HG03354 (cell line): ENCODE measurements around the gene COL24A1.
"Not testable (repeated sequence)": the region's sequence is repeated elsewhere in the genome, so short reads cannot be mapped to it uniquely, and the experiment has no call there.

Source experiments
- ATAC-seq: cut with Tn5 transposase; IDR thresholded peaks from one replicate; pipeline ENCODE4 v1.9.1; 2021; ENCODE audit warnings: mild to moderate bottlenecking; ENCODE audit not compliant: unreplicated experiment, poor library complexity, severe bottlenecking

The COL24A1 gene

GRCh38 chr1:85718678-85719340 lies 437.8 kb downstream of the COL24A1 start:
- no peak for ATAC-seq

GRCh38 chr1:85714418-85715114 lies 442.0 kb downstream of the COL24A1 start:
- ATAC-seq: not testable (repeated sequence)

GRCh38 chr1:85708829-85709227 lies 447.7 kb downstream of the COL24A1 start:
- ATAC-seq: no peak

- ATAC-seq: peak; percentile 91
These were observed 448.4 kb downstream of the COL24A1 start, which contains the start of gene ZNHIT6 for GRCh38 chr1:85707990-85708828. ZNHIT6 (minus strand) TSS chr1:85708433; CDS start chr1:85708284, 149 bp downstream.

GRCh38 chr1:85707267-85707989 lies 449.1 kb downstream of the COL24A1 start:
- ATAC-seq: peak; percentile 44

- ATAC-seq: no peak
These were observed 450.6 kb downstream of the COL24A1 start for GRCh38 chr1:85705940-85706339.

- no peak for ATAC-seq
These were observed 456.1 kb downstream of the COL24A1 start for GRCh38 chr1:85700422-85700821.

GRCh38 chr1:85697895-85698294 lies 458.7 kb downstream of the COL24A1 start:
- ATAC-seq: no peak

GRCh38 chr1:85692730-85693314 lies 463.8 kb downstream of the COL24A1 start:
- no peak for ATAC-seq

GRCh38 chr1:85689775-85690404 lies 466.7 kb downstream of the COL24A1 start:
- no peak for ATAC-seq

- ATAC-seq: no peak
These were observed 473.1 kb downstream of the COL24A1 start for GRCh38 chr1:85683292-85684025.

- ATAC-seq: no peak
These were observed 475.5 kb downstream of the COL24A1 start for GRCh38 chr1:85681087-85681486.
